PC-3 (cell line): ENCODE data around the gene MIA. TPM values are rescaled to one million over a fixed set of nuclear protein-coding genes. Genes with fewer than 3 reads are reported as not detected.

Experiments
- ATAC-seq: fragments of 200-7000 bp; cut with Tn5 transposase; 2 replicates; pipeline ENCODE4 v1.9.1; 2020; ENCODE audit warnings: mild to moderate bottlenecking, moderate library complexity
- BruUV-seq: library from RNA; stranded (reverse); fragments of 400-500 nt; replicated peaks from 2 replicates; lab custom pipeline; 2021; lab: Mats Ljungman, UMichigan
- CTCF ChIA-PET: fragments of 300-600 bp; sonication (Branson Sonifier 250); formaldehyde crosslinking; loops from one replicate; lab custom pipeline; 2022; ENCODE audit warnings: antibody characterized with exemption; lab: Charles Lee
- POLR2A ChIA-PET: fragments of 300-600 bp; sonication (Branson Sonifier 250); formaldehyde crosslinking; loops from one replicate; lab custom pipeline; 2022; ENCODE audit warnings: antibody characterized with exemption; ENCODE audit not compliant: unreplicated experiment; lab: Charles Lee
- DNase-seq: peaks from one replicate; pipeline ENCODE4 v3.0.0-alpha.2; 2015
- H2AFZ ChIP-seq: fragments of 300-600 bp; sonication (generic); 2 replicates; pipeline ENCODE4 v1.6.0; 2016; ENCODE audit warnings: antibody characterized with exemption, low read length
- H3F3A ChIP-seq: fragments of 300-600 bp; sonication (generic); one replicate; pipeline ENCODE4 v1.6.0; 2017; ENCODE audit warnings: antibody characterized with exemption, low read length, control low read depth, mild to moderate bottlenecking; ENCODE audit not compliant: unreplicated experiment
- H3K27ac ChIP-seq: fragments of 300-600 bp; sonication (generic); 2 replicates; pipeline ENCODE4 v1.5.1; 2016; ENCODE audit warnings: mild to moderate bottlenecking, low read length
- H3K27me3 ChIP-seq: fragments of 300-600 bp; sonication (generic); 2 replicates; pipeline ENCODE4 v1.6.1; 2016; ENCODE audit warnings: low read length, mixed read lengths
- H3K36me3 ChIP-seq: fragments of 300-600 bp; sonication (generic); 2 replicates; pipeline ENCODE4 v1.6.1; 2016; ENCODE audit warnings: low read depth, mixed run types, low read length, mixed read lengths
- H3K4me1 ChIP-seq: fragments of 300-600 bp; sonication (generic); 2 replicates; pipeline ENCODE4 v1.5.1; 2016; ENCODE audit warnings: low read length; ENCODE audit not compliant: insufficient read depth
- H3K4me2 ChIP-seq: fragments of 300-600 bp; sonication (generic); 2 replicates; pipeline ENCODE4 v1.6.0; 2016; ENCODE audit warnings: low read length
- H3K4me3 ChIP-seq: fragments of 300-600 bp; sonication (generic); 2 replicates; pipeline ENCODE4 v1.5.1; 2016; ENCODE audit warnings: mild to moderate bottlenecking, low read length, mixed read lengths
- H3K79me2 ChIP-seq: fragments of 300-600 bp; sonication (generic); 2 replicates; pipeline ENCODE4 v1.6.1; 2017; ENCODE audit warnings: low read length, mixed read lengths
- H3K9ac ChIP-seq: fragments of 300-600 bp; sonication (generic); 2 replicates; pipeline ENCODE4 v1.6.0; 2016; ENCODE audit warnings: mild to moderate bottlenecking, low read length
- H3K9me2 ChIP-seq: fragments of 300-600 bp; sonication (generic); replicated peaks from 2 replicates; pipeline ENCODE4 v1.6.1; 2016; ENCODE audit warnings: mixed run types, low read length, mixed read lengths
- H3K9me3 ChIP-seq: fragments of 300-600 bp; sonication (generic); 2 replicates; pipeline ENCODE4 v1.6.1; 2016; ENCODE audit warnings: low read length, mixed read lengths
- H4K20me1 ChIP-seq: fragments of 300-600 bp; sonication (generic); 2 replicates; pipeline ENCODE4 v1.6.1; 2016; ENCODE audit warnings: low read length, mixed read lengths
- CTCF ChIP-seq: fragments of 300-600 bp; sonication (generic); conservative IDR thresholded peaks from 2 replicates; pipeline ENCODE4 v1.5.1; 2017; ENCODE audit warnings: antibody characterized with exemption, low read depth, mild to moderate bottlenecking, low read length
- EZH2 ChIP-seq: fragments of 300-600 bp; sonication (generic); IDR thresholded peaks from one replicate; pipeline ENCODE4 v1.6.1; 2017; ENCODE audit warnings: antibody characterized with exemption, mild to moderate bottlenecking, low read length; ENCODE audit not compliant: unreplicated experiment
- EZH2phosphoT487 ChIP-seq: fragments of 300-600 bp; sonication (generic); IDR thresholded peaks from 2 replicates; pipeline ENCODE4 v1.6.1; 2018; ENCODE audit warnings: mild to moderate bottlenecking, antibody characterized with exemption, low read length, borderline replicate concordance
- intact Hi-C: fragments of 100-400 bp; cut with micrococcal nuclease; formaldehyde crosslinking; loops from 2 replicates; pipeline ENCODE4 v1.9.0; 2023
- total RNA-seq: library from RNA; depleted of rRNA; stranded (reverse); fragments of >200 nt; gene quantifications from 2 replicates; pipeline ENCODE4 v1.2.3, GENCODE V29; 2014

Gene MIA
- total RNA-seq, 1 experiment from 2014 or later, result not detected

DNA sequence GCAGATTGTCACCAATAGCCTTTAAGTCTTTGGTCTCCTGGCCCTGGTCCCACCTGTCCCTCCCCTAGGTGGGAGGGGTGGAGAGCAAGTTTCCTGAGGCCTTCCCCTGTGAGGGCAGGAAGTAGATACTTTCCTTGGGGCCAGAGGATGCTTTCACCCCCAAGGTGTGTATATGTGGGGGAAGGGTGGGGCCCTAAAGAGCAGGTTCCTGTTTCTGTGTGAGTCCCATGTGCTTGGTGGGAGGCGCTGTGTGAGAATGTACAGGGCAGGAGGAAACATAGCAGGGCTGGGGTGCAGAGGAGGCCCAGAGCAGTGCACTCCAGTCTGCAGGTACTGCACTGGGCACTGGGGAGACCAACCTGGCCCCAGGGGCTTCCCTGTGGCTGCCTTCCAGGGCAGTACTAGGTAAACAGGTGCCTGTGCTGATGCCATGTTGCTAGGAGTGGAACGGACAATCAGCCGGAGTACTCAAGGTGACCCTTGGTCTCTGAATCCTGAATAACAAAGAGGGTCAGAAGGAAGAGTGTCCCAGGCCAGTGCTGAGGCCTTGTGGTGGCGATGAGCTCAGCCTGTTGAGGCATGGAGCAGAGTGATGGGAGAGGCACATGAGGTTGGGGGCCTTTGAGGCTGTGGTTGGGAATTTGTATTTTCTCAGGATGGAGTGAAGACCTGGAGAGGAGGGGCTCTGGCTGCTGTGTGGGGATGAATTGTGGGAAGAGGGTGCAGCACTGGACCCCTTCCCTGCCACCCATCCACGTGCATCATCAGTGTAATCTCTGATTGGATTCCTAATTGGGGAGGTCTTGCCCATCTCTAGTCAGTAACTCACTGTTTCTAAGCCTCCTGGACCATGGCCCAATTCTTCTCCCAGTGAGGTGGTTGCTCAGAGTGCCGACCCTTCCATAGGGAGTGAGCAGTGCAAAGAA, 28.8 kb downstream of the MIA start:
- TF ChIP-seq EZH2phosphoT487 (no peak), EZH2 (no peak), CTCF (no peak)
- CTCF ChIA-PET, result no interaction called here
- no peak overlapping the region for H3K4me3 ChIP-seq
- H3K27ac ChIP-seq, result no peak overlapping the region
- peaks cover 15% of the 10 kb centered on the region; the same call in 1 of the 2 replicates for H4K20me1 ChIP-seq
- H3K4me1 ChIP-seq, result peaks cover 32% of the 10 kb centered on the region
- no peaks in the 10 kb centered on the region for H3K27me3 ChIP-seq
- H3K9ac ChIP-seq, result no peak overlapping the region
- H2AFZ ChIP-seq, result no peak overlapping the region
- ATAC-seq (no peak), DNase-seq (peak; percentile 10)
- H3K4me2 ChIP-seq, result no peak overlapping the region
- no TSS peak for BruUV-seq
- H3K79me2 ChIP-seq, result peaks cover 62% of the 10 kb centered on the region
- H3K9me3 ChIP-seq, result no peaks in the 10 kb centered on the region
- peaks cover 6% of the 10 kb centered on the region for H3K36me3 ChIP-seq
- H3F3A ChIP-seq, result no peaks in the 10 kb centered on the region
- H3K9me2 ChIP-seq, result no peaks in the 10 kb centered on the region
- POLR2A ChIA-PET, result no interaction called here
- intact Hi-C loops, result no loop called here

DNA sequence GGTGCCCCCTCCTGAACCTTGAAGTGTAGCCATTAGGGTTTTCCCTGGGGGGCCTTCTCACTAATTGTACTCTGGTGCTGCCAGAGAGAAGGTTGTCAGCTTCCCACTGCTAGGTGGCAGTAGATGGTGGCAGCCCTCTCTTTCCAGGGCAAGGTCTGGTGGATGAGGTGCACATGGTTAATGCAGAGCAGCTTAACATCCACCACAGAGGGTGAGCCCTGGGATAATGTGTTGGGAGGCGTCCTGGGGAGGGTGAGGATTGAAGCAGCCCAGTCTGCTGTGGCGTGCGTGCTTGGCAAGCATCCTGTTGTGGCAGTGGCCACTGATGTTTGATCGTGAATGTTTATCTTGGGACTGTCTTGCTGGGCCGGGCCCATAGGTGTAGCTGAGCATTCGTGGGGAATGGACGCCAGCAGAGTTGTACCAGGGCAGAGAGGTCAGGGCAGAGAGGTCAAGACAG, 29.5 kb downstream of the MIA start:
- Histone ChIP-seq H3K9me3 (no peaks in the 10 kb centered on the region), H3K9me2 (no peaks in the 10 kb centered on the region), H3K4me3 (no peak overlapping the region), H4K20me1 (peaks cover 15% of the 10 kb centered on the region; the same call in 1 of the 2 replicates), H3K27me3 (no peaks in the 10 kb centered on the region), H3K4me2 (no peak overlapping the region), H3K4me1 (peaks cover 32% of the 10 kb centered on the region), H3K9ac (no peak overlapping the region), H3K79me2 (peaks cover 57% of the 10 kb centered on the region), H2AFZ (no peak overlapping the region), H3F3A (no peaks in the 10 kb centered on the region), H3K36me3 (peaks cover 6% of the 10 kb centered on the region), H3K27ac (no peak overlapping the region)
- ATAC-seq (no peak), DNase-seq (no peak)
- intact Hi-C loops, result no loop called here
- CTCF ChIA-PET, result no interaction called here
- no peak for TF ChIP-seq EZH2phosphoT487
- TF ChIP-seq CTCF, result 0 out of 2 replicates have a peak, but pooled peaks have one; percentile 22
- POLR2A ChIA-PET, result no interaction called here
- BruUV-seq, result no TSS peak
